AG09319 (cell line): ENCODE data around the gene CAMKK2.

Experiments used
- DNase-seq: peaks from one replicate; pipeline ENCODE4 v3.0.0-alpha.2; 2010; ENCODE audit warnings: low read depth; ENCODE audit errors: extremely low read depth
- TF ChIP-seq, protein P1 (sequence below): IDR thresholded peaks from 2 replicates; pipeline ENCODE4 v1.5.1; 2011; ENCODE audit warnings: low read depth, mild to moderate bottlenecking, inconsistent platforms, low read length, moderate library complexity

Gene CAMKK2

GRCh38 chr12:121297435-121297991, 1.0 kb upstream of the CAMKK2 start:
- no peak for DNase-seq
- TF ChIP-seq, protein P1, sequence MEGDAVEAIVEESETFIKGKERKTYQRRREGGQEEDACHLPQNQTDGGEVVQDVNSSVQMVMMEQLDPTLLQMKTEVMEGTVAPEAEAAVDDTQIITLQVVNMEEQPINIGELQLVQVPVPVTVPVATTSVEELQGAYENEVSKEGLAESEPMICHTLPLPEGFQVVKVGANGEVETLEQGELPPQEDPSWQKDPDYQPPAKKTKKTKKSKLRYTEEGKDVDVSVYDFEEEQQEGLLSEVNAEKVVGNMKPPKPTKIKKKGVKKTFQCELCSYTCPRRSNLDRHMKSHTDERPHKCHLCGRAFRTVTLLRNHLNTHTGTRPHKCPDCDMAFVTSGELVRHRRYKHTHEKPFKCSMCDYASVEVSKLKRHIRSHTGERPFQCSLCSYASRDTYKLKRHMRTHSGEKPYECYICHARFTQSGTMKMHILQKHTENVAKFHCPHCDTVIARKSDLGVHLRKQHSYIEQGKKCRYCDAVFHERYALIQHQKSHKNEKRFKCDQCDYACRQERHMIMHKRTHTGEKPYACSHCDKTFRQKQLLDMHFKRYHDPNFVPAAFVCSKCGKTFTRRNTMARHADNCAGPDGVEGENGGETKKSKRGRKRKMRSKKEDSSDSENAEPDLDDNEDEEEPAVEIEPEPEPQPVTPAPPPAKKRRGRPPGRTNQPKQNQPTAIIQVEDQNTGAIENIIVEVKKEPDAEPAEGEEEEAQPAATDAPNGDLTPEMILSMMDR, result no peak

DNA sequence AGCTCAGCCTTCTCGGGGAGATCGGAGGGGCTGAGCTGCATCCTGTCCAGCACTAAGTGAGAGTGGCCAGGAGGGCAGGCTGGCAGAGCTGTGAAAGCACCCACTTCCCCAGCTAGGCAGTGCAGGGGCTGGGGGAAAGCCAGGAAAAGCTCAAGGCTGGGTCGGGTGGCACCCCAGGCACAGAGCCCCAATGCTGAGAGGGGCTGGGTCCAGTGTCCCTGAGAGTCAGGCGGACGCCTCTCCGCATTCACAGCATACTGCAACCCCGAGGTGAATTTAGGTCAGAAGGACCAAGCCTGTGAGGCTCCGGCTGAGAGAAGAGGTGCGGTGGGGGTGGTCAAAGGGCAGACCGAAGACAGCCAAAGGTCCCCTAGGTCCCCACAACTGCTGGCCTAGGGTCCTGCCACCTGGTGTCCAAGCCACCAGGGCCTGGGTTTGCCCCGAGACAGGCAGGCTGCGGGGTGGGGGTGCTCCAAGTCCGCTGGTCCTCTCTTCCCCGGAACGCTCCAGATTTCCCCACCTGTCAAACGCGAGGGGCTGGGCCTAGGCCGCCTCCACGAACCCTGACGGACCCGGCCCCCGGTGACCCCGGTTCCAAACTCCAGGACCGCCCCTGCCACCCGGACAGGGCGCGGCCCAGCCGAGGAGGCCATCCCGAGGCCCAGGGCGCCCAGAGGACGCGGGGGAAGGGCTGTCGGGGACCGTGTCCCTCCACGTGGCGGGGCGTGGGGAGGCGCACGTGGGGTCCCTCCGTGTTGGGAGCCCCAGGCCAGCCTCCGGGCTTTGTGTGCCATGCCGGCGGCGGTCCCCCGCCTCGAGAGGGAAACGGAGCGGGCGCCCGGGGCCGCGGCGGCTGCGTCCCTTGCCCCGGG, 527 bp downstream of the CAMKK2 start:
- DNase-seq, result no peak
- TF ChIP-seq, protein P1, result no peak

GRCh38 chr12:121295116-121295745, 1.3 kb downstream of the CAMKK2 start:
- TF ChIP-seq, protein P1, result no peak
- no peak for DNase-seq

DNA sequence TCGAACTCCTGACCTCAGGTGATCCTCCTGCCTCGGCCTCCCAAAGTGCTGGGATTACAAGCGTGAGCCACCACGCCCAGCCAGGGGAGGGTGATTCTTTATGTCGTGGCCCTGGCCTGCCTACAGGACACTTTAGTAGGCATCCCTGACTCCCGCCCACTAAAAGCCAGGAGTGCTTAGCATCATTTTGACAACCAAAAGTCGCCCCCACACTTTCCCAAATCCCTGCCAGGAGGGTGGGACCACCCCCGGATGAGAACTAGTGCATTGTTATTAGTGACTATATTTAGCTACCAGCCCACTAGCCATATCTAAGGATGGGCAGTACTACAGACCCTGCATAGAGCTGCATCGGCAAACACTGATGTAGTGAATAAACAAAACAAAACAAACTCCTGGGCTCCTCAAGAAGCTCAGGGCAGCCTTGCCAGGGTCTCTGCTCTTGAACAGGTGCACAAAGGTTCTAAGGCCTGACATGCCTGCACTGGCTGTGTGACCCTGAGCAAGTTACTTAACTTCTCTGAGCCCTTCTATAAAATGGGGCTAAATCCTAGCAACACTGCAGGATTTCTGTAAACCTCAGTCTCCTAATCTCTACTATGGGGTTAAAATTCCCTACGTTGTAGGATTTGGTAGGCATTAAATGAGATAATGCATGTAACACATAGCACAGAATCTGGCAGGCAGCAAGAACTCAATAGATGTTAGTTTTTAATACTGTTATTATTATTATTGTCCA, 2.2 kb downstream of the CAMKK2 start:
- DNase-seq, result no peak
- TF ChIP-seq, protein P1, result no peak

- DNase-seq, result no peak
Observed at GRCh38 chr12:121293603-121294002, 2.9 kb downstream of the CAMKK2 start.

DNA sequence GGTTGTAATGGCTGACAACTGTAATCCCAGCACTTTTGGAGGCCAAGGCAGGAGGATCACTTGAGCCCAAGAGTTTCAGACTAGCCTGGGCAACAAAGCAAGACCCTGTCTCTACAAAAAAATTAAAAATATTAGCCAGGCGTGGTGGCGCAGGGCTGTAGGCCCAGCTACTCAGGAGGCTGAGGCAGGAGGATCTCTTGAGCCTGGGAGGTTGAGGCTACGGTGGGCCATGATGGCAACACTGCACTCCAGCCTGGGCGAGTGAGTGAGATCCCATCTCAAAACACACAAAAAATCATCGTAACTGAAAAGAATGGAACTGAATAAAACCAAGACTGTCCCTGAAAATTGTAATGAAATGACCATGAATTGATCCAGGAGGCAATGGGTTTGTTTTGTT, 6.1 kb downstream of the CAMKK2 start:
- TF ChIP-seq, protein P1, result no peak
- no peak for DNase-seq

More at GRCh38 chr12:121293603-121294002, 2.9 kb downstream of the CAMKK2 start:
- TF ChIP-seq, protein P1, result no peak

- DNase-seq, result no peak
- TF ChIP-seq, protein P1, result no peak
Observed at GRCh38 chr12:121289962-121290361, 6.5 kb downstream of the CAMKK2 start.
